ENCODE measurements around the gene MYL2. TPM values are rescaled to one million over a fixed set of nuclear protein-coding genes. Genes with fewer than 3 reads are reported as not detected.

Gene MYL2
- total RNA-seq, 2 experiments from 2014 or later: not detected

- H3K4me3 Mint-ChIP-seq: no peak overlapping the region
- no peaks in the 10 kb centered on the region for H3K4me1 Mint-ChIP-seq (ENCODE audit: low read depth)
- H3K27ac Mint-ChIP-seq: no peak overlapping the region
- no peak for TF ChIP-seq CTCF (IDR thresholded peaks at IDR 0.05)
- intact Hi-C loops (cut with micrococcal nuclease): no loop called here
- DNase-seq (no peak), ATAC-seq (no peak)
- H3K27me3 Mint-ChIP-seq: peaks cover 2% of the 10 kb centered on the region
- H3K9me3 Mint-ChIP-seq: no peaks in the 10 kb centered on the region
- H3K36me3 Mint-ChIP-seq (ENCODE audit: low read depth): no peaks in the 10 kb centered on the region
- ChIA-PET CTCF (interaction anchor here (1.1 kb wide), 1 partner anchor 13 kb away, joined by 3 read pairs; no protein-coding TSS in a partner anchor), POLR2A (no interaction called here)
Observed at GRCh38 chr12:110923692-110924334, 3.4 kb upstream of the MYL2 start.

GRCh38 chr12:110923192-110923591 is 2.8 kb upstream of the MYL2 start:
- Mint-ChIP-seq H3K4me1 (ENCODE audit: low read depth) (no peaks in the 10 kb centered on the region), H3K36me3 (ENCODE audit: low read depth) (no peaks in the 10 kb centered on the region), H3K27ac (no peak overlapping the region), H3K4me3 (no peak overlapping the region), H3K27me3 (peaks cover 2% of the 10 kb centered on the region), H3K9me3 (no peaks in the 10 kb centered on the region)
- no peak for TF ChIP-seq CTCF (IDR thresholded peaks at IDR 0.05)
- intact Hi-C loops (cut with micrococcal nuclease): no loop called here
- CTCF ChIA-PET: interaction anchor here (1.1 kb wide), 1 partner anchor 14 kb away, joined by 3 read pairs; no protein-coding TSS in a partner anchor
- POLR2A ChIA-PET: no interaction called here
- ATAC-seq (no peak), DNase-seq (no peak)

GRCh38 chr12:110922652-110923051 is 2.3 kb upstream of the MYL2 start:
- ATAC-seq (no peak), DNase-seq (no peak)
- H3K9me3 Mint-ChIP-seq: no peaks in the 10 kb centered on the region
- H3K27ac Mint-ChIP-seq: no peak overlapping the region
- intact Hi-C loops (cut with micrococcal nuclease): no loop called here
- H3K4me3 Mint-ChIP-seq: no peak overlapping the region
- H3K4me1 Mint-ChIP-seq (ENCODE audit: low read depth): no peaks in the 10 kb centered on the region
- TF ChIP-seq CTCF (IDR thresholded peaks at IDR 0.05): no peak
- CTCF ChIA-PET: no interaction called here
- peaks cover 2% of the 10 kb centered on the region for H3K27me3 Mint-ChIP-seq
- POLR2A ChIA-PET: no interaction called here
- H3K36me3 Mint-ChIP-seq (ENCODE audit: low read depth): no peaks in the 10 kb centered on the region

- ATAC-seq (no peak), DNase-seq (no peak)
- Mint-ChIP-seq H3K4me1 (ENCODE audit: low read depth) (no peaks in the 10 kb centered on the region), H3K27ac (no peak overlapping the region), H3K9me3 (no peaks in the 10 kb centered on the region), H3K4me3 (no peak overlapping the region), H3K27me3 (peaks cover 2% of the 10 kb centered on the region), H3K36me3 (ENCODE audit: low read depth) (no peaks in the 10 kb centered on the region)
- TF ChIP-seq CTCF (IDR thresholded peaks at IDR 0.05): no peak
- intact Hi-C loops (cut with micrococcal nuclease): no loop called here
- ChIA-PET CTCF (no interaction called here), POLR2A (no interaction called here)
Observed at GRCh38 chr12:110921262-110921661, 883 bp upstream of the MYL2 start.

GRCh38 chr12:110919720-110920119 is 659 bp downstream of the MYL2 start:
- POLR2A ChIA-PET: no interaction called here
- intact Hi-C loops (cut with micrococcal nuclease): no loop called here
- H3K27ac Mint-ChIP-seq: no peak overlapping the region
- no peaks in the 10 kb centered on the region for H3K27me3 Mint-ChIP-seq
- no peaks in the 10 kb centered on the region for H3K9me3 Mint-ChIP-seq
- ATAC-seq (no peak), DNase-seq (no peak)
- no peak for TF ChIP-seq CTCF (IDR thresholded peaks at IDR 0.05)
- no peak overlapping the region for H3K4me3 Mint-ChIP-seq
- CTCF ChIA-PET: no interaction called here
- H3K36me3 Mint-ChIP-seq (ENCODE audit: low read depth): no peaks in the 10 kb centered on the region
- H3K4me1 Mint-ChIP-seq (ENCODE audit: low read depth): no peaks in the 10 kb centered on the region
